Spleen (tissue), 7 donors: ENCODE data around the gene LMF2.

Source experiments
- CTCF ChIP-seq, 11 experiments: fragments of 200-600 bp in 7 of 11; fragments of 450-650 bp in 4 of 11; sonication (generic) in 4 of 11; IDR thresholded peaks in 8 of 11; conservative IDR thresholded peaks in 3 of 11; 1 replicate in 7 of 11; 2 replicates in 4 of 11; pipeline versions ENCODE4 v1.4.0 to v1.8.0; 2016 to 2021; ENCODE audit warnings: antibody characterized with exemption in 11 of 11, inconsistent platforms in 4 of 11, mild to moderate bottlenecking in 1 of 11
- POLR2A ChIP-seq, 3 donors: fragments of 450-650 bp; IDR thresholded peaks; one replicate each; pipeline ENCODE4 v1.5.1; 2017; ENCODE audit warnings: antibody characterized with exemption in 3 of 3, mild to moderate bottlenecking in 1 of 3
- POLR2AphosphoS5 ChIP-seq, 3 donors: sonication (generic); formaldehyde crosslinking; IDR thresholded peaks; one replicate each; pipeline ENCODE4 v1.5.1; 2017; ENCODE audit warnings: antibody characterized with exemption in 3 of 3
- donor health status: DM: no; HTN: no; CAD: no; lungs with moderate emphysema.
- donor health status: DM: no; HTN: no; CAD: no.
- donor health status: DM: no; HTN: no; CAD: no.

DNA sequence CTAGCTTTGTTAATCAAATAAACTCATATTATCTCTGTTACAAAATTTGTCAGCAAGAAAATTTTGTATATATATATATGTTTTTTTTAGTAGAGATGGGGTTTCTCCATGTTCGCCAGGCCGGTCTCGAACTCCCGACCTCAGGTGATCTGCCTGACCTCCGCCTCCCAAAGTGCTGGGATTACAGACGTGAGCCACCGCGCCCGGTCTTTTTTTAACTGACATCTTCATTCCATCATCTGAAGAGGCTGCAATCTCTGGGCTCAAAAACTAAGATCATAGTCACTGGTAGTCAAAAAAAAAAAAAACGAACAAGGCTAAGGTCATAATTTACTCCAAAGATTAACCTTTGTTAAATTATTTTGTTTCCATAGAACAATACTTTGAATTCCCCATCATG is 32.9 kb upstream of the LMF2 start:
- TF ChIP-seq CTCF (IDR thresholded peaks at IDR 0.05 in 8 of 11, conservative IDR thresholded peaks at IDR 0.05 in 3 of 11), result no peak
- no peak for TF ChIP-seq POLR2A (IDR thresholded peaks at IDR 0.05)
- TF ChIP-seq POLR2AphosphoS5 (IDR thresholded peaks at IDR 0.05), result no peak
